ENCODE data around the gene ITPK1. TPM values are rescaled to one million over a fixed set of nuclear protein-coding genes. Genes with fewer than 3 reads are reported as not detected.
A peak's percentile ranks its signal among the peaks of the same experiment; 100 is the strongest.

The ITPK1 gene
- total RNA-seq, 2 donors from 2014 or later: 77.1 to 118 TPM

DNA sequence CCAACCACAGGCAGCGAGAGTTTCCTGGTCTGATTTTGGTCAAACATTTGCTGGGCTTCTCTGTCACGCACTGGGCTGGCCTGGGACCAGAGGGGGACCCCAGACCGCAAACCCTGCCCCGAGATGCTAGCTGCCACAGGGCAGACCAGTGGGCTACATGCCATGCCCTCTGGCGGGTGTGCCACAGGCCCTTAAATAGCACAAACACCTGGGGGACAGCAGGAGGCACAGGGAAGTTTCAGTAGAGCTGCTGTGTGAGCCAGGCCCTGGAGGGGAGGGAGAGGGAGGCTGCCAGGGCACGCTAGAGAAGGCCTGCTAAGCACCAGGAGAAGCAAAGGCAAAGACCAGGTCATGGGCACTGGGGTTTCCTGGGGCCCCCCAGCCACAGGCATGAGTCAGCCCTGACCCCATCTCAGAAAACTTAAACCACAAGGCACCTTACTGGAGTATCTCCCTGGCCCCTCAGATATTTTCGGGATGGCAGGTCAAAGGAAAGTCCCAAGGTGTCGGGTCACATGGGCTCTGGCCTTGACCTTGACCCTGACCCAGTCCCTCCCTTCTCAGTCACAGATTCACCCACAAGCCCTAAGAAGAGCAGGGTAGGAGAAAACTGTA, 29.2 kb downstream of the ITPK1 start:
- intact Hi-C loops (cut with DNase I): no loop called here
- no peak for DNase-seq (ENCODE audit: low spot score)
- Histone ChIP-seq H3K36me3 (no peaks in the 10 kb centered on the region), H3K27ac (peak overlapping the region; percentile 33 to 77), H3K4me3 (no peak overlapping the region), H3K27me3 (replicated peaks; ENCODE audit: insufficient read depth) (no peaks in the 10 kb centered on the region), H3K4me1 (replicated peaks) (peaks cover 29% of the 10 kb centered on the region), H3K9me3 (no peaks in the 10 kb centered on the region)
- 57% methylated on average over 8 of the region's 8 CpGs for WGBS
- TF ChIP-seq, protein P1, sequence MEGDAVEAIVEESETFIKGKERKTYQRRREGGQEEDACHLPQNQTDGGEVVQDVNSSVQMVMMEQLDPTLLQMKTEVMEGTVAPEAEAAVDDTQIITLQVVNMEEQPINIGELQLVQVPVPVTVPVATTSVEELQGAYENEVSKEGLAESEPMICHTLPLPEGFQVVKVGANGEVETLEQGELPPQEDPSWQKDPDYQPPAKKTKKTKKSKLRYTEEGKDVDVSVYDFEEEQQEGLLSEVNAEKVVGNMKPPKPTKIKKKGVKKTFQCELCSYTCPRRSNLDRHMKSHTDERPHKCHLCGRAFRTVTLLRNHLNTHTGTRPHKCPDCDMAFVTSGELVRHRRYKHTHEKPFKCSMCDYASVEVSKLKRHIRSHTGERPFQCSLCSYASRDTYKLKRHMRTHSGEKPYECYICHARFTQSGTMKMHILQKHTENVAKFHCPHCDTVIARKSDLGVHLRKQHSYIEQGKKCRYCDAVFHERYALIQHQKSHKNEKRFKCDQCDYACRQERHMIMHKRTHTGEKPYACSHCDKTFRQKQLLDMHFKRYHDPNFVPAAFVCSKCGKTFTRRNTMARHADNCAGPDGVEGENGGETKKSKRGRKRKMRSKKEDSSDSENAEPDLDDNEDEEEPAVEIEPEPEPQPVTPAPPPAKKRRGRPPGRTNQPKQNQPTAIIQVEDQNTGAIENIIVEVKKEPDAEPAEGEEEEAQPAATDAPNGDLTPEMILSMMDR (IDR thresholded peaks at IDR 0.05): no peak
- TF ChIP-seq POLR2AphosphoS5 (IDR thresholded peaks at IDR 0.05) (no peak), POLR2A (IDR thresholded peaks at IDR 0.05) (no peak)

DNA sequence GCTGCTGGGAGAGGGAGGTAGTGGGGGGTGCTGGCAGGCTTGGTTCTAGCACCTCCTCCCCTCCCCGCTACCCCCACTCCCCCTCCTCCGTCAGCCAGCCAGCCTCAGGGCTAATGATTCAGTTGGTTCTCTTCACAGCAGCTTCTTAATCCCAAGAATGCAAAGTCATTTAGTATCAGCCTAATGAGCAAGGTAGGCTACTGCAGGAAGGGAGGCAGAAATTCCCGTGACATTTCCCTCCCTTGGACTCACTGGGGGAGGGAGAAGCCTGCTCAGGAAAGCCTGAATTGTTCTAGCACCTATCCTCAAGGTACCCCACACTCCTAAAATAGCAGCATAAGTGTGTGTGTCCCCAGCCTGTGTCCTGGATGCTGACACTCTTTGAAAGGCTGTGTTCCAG, 29.8 kb downstream of the ITPK1 start:
- intact Hi-C loops (cut with DNase I): no loop called here
- 33% methylated on average over 3 of the region's 3 CpGs for WGBS
- H3K4me3 ChIP-seq: no peak overlapping the region
- H3K4me1 ChIP-seq (replicated peaks): peaks cover 29% of the 10 kb centered on the region
- DNase-seq (ENCODE audit: low spot score): no peak
- no peaks in the 10 kb centered on the region for H3K36me3 ChIP-seq
- peak overlapping the region; percentile 59 to 77 for H3K27ac ChIP-seq
- H3K27me3 ChIP-seq (replicated peaks; ENCODE audit: insufficient read depth): no peaks in the 10 kb centered on the region
- TF ChIP-seq, protein P1 (IDR thresholded peaks at IDR 0.05): no peak
- TF ChIP-seq POLR2A (IDR thresholded peaks at IDR 0.05) (no peak), POLR2AphosphoS5 (IDR thresholded peaks at IDR 0.05) (no peak)
- H3K9me3 ChIP-seq: no peaks in the 10 kb centered on the region

DNA sequence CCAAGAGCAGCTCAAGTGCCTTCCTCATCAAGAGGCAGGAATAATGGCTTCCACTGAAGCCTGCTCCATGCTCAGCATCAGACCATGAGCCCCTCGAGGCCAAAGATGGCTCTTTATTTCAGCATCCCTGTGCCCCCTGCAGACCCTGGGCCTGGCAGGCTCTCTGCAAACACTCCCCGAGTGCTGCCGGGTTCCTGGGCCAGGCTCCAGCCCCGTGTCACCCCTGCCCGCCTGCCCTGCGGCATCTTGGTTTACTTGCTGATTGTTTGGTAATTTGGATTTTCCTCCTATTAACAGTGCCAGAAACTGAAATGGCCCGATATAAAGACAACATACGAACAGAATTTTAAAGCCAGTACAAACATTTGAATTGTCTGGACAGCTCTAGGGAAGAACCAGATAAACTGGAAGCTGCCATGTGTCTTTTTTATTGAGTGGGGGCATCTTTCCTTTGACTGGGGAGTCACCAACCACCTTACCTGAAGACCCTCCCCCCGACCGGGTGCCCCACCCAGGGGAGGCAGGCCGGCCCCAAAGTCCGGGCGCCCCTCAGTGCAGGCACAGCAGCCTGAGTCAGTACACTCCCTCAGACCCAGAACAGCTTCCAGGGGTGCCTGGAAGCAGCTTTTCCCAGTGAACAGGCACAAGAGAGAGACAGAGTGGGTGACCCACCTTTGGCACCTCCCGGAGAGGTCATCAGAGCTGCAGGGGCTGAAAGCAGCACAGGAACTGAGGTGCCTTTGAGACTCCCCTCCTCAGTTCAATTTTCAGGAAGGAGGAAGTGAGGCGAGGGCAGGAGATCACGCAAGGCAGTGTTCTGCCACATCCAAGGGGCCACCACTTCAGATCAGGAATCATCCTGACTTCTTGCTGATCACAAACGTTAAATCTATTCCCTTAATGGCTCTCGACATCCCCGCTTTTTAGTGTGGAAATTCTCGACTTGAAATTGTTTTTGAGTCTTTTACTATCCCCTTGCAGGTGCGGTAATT, 30.6 kb downstream of the ITPK1 start:
- Histone ChIP-seq H3K4me3 (no peak overlapping the region), H3K36me3 (no peaks in the 10 kb centered on the region), H3K27ac (peak overlapping the region; percentile 59 to 77), H3K4me1 (replicated peaks) (peaks cover 29% of the 10 kb centered on the region), H3K27me3 (replicated peaks; ENCODE audit: insufficient read depth) (no peaks in the 10 kb centered on the region), H3K9me3 (no peaks in the 10 kb centered on the region)
- peak; percentile 31 for DNase-seq (ENCODE audit: low spot score)
- intact Hi-C loops (cut with DNase I): no loop called here
- WGBS: 43% methylated on average over 21 of the region's 21 CpGs
- TF ChIP-seq, protein P1 (IDR thresholded peaks at IDR 0.05): no peak
- TF ChIP-seq POLR2A (IDR thresholded peaks at IDR 0.05): no peak
- TF ChIP-seq POLR2AphosphoS5 (IDR thresholded peaks at IDR 0.05): peak; percentile 65

GRCh38 chr14:93084402-93084801, 31.3 kb downstream of the ITPK1 start:
- intact Hi-C loops (cut with DNase I): no loop called here
- Histone ChIP-seq H3K4me1 (replicated peaks) (peaks cover 29% of the 10 kb centered on the region), H3K9me3 (no peaks in the 10 kb centered on the region), H3K4me3 (no peak overlapping the region), H3K27me3 (replicated peaks; ENCODE audit: insufficient read depth) (no peaks in the 10 kb centered on the region), H3K36me3 (no peaks in the 10 kb centered on the region), H3K27ac (peak overlapping the region in 1 of 2 donors; percentile 77)
- TF ChIP-seq POLR2A (IDR thresholded peaks at IDR 0.05) (no peak), POLR2AphosphoS5 (IDR thresholded peaks at IDR 0.05) (no peak)
- TF ChIP-seq, protein P1 (IDR thresholded peaks at IDR 0.05): no peak
- 96% methylated on average over 4 of the region's 4 CpGs for WGBS
- no peak for DNase-seq (ENCODE audit: low spot score)

All from prostate gland (tissue), 2 donors.